HepG2 (cell line): Measurements from ENCODE around the gene BCAS1. TPM values are rescaled to one million over a fixed set of nuclear protein-coding genes. Genes with fewer than 3 reads are reported as not detected.

ENCODE experiments used
- ARID5B ChIP-seq: IDR thresholded peaks from 2 replicates; pipeline ENCODE4 v1.4.0; 2020; ENCODE audit warnings: mild to moderate bottlenecking, missing genetic modification reagents
- CEBPG ChIP-seq: IDR thresholded peaks from 2 replicates; pipeline ENCODE4 v1.6.1; 2016
- CREB1 ChIP-seq, 2 experiments: fragments of 450-650 bp in 1 of 2; IDR thresholded peaks; 2 replicates each; pipeline ENCODE4 v1.6.1; 2016 to 2017; ENCODE audit warnings: control low read depth in 1 of 2, mild to moderate bottlenecking in 1 of 2, missing compliant biosample characterization in 1 of 2, missing genetic modification characterization in 1 of 2
- DPF2 ChIP-seq: sonication (generic); formaldehyde crosslinking; IDR thresholded peaks from 2 replicates; pipeline ENCODE4 v1.4.0; 2020; ENCODE audit warnings: mild to moderate bottlenecking, low read depth, missing genetic modification reagents, borderline replicate concordance
- EP300 ChIP-seq, 3 experiments: sonication (generic) in 1 of 3; formaldehyde crosslinking in 1 of 3; IDR thresholded peaks; 2 replicates each; pipeline versions ENCODE4 v1.5.1 to v1.6.1; 2011 to 2020; ENCODE audit warnings: low read depth in 2 of 3, low read length in 2 of 3, borderline replicate concordance in 1 of 3, improper control_type of control experiment in 1 of 3, mild to moderate bottlenecking in 1 of 3, missing genetic modification reagents in 1 of 3, moderate library complexity in 1 of 3
- GATAD1 ChIP-seq: IDR thresholded peaks from 2 replicates; pipeline ENCODE4 v1.6.1; 2016; ENCODE audit warnings: missing genetic modification reagents, missing compliant biosample characterization
- HMGXB4 ChIP-seq, 2 experiments: sonication (generic) in 1 of 2; formaldehyde crosslinking in 1 of 2; IDR thresholded peaks; 2 replicates each; pipeline versions ENCODE4 v1.4.0 to v1.6.1; 2018 to 2020; ENCODE audit warnings: missing genetic modification reagents in 2 of 2, borderline replicate concordance in 1 of 2, low read depth in 1 of 2, mild to moderate bottlenecking in 1 of 2, missing biosample characterization in 1 of 2
- NFIC ChIP-seq: IDR thresholded peaks from 2 replicates; pipeline ENCODE4 v1.6.1; 2012; ENCODE audit warnings: mild to moderate bottlenecking, low read length, inconsistent platforms
- NR2F2 ChIP-seq: IDR thresholded peaks from 2 replicates; pipeline ENCODE4 v1.6.1; 2012; ENCODE audit warnings: low read depth, inconsistent platforms, borderline replicate concordance
- PATZ1 ChIP-seq: sonication (generic); formaldehyde crosslinking; IDR thresholded peaks from 2 replicates; pipeline ENCODE4 v1.4.0; 2020; ENCODE audit warnings: missing genetic modification reagents
- PITX1 ChIP-seq: sonication (generic); formaldehyde crosslinking; IDR thresholded peaks from 2 replicates; pipeline ENCODE4 v1.5.1; 2020; ENCODE audit warnings: mild to moderate bottlenecking, missing genetic modification reagents
- SETDB1 ChIP-seq: sonication (generic); formaldehyde crosslinking; IDR thresholded peaks from 2 replicates; pipeline ENCODE4 v1.5.1; 2020; ENCODE audit warnings: missing genetic modification reagents, mild to moderate bottlenecking, borderline replicate concordance
- TBX2 ChIP-seq: sonication (generic); formaldehyde crosslinking; IDR thresholded peaks from 2 replicates; pipeline ENCODE4 v1.5.0; 2020; ENCODE audit warnings: missing genetic modification reagents, mild to moderate bottlenecking, borderline replicate concordance
- TBX3 ChIP-seq: fragments of 450-650 bp; IDR thresholded peaks from 2 replicates; pipeline ENCODE4 v1.6.1; 2017; ENCODE audit warnings: antibody characterized with exemption, mild to moderate bottlenecking, inconsistent platforms, borderline replicate concordance
- TEAD3 ChIP-seq: optimal IDR thresholded peaks from 2 replicates; pipeline ENCODE3; 2016; ENCODE audit warnings: borderline replicate concordance
- YEATS4 ChIP-seq: sonication (generic); formaldehyde crosslinking; IDR thresholded peaks from 2 replicates; pipeline ENCODE4 v1.4.0; 2020; ENCODE audit warnings: missing genetic modification reagents, borderline replicate concordance
- ZNF136 ChIP-seq: sonication (generic); formaldehyde crosslinking; IDR thresholded peaks from 2 replicates; pipeline ENCODE4 v1.8.1; 2022; ENCODE audit warnings: low read depth, mild to moderate bottlenecking, moderate library complexity, missing genetic modification reagents
- ZNF143 ChIP-seq: sonication (generic); formaldehyde crosslinking; IDR thresholded peaks from 2 replicates; pipeline ENCODE4 v1.4.0; 2020; ENCODE audit warnings: missing genetic modification reagents
- ZNF292 ChIP-seq: sonication (generic); formaldehyde crosslinking; IDR thresholded peaks from 2 replicates; pipeline ENCODE4 v1.8.1; 2022; ENCODE audit warnings: mild to moderate bottlenecking, low read depth, missing genetic modification reagents, borderline replicate concordance
- ZSCAN25 ChIP-seq: sonication (generic); formaldehyde crosslinking; IDR thresholded peaks from 2 replicates; pipeline ENCODE4 v1.8.0; 2022; ENCODE audit warnings: mild to moderate bottlenecking, missing genetic modification reagents
- polyA plus RNA-seq, 8 experiments: library from polyadenylated mRNA; depleted of rRNA in 3 of 8; stranded (reverse) in 7 of 8; unstranded in 1 of 8; fragments of >200 nt; fragmentation: Illumina TruSeq in 4 of 8; extraction: Trizol in 4 of 8; gene quantifications; 2 replicates each; pipeline versions ENCODE4 v1.2.1 to v1.2.3, GENCODE V29; 2011 to 2016; ENCODE audit warnings: low read depth in 4 of 8, missing spikeins in 1 of 8, mixed read lengths in 1 of 8; ENCODE audit not compliant: insufficient read depth in 1 of 8
- total RNA-seq, 5 experiments: library from RNA; depleted of rRNA; stranded (reverse); fragments of >200 nt; fragmentation: Illumina TruSeq; extraction: Trizol; gene quantifications; 2 replicates each; pipeline ENCODE4 v1.2.3, GENCODE V29; 2016; ENCODE audit warnings: low read depth in 1 of 5

Gene BCAS1
- total and polyA plus RNA-seq, 2 of the 13 experiments (the other 11 are each of a cell fraction or from before 2014, with no cell fraction given), result 0.55 to 0.91 TPM

GRCh38 chr20:53954723-53955658 is 115.4 kb downstream of the BCAS1 start (continued):
- TF ChIP-seq CEBPG (CRISPR knock-in tag) (peak; percentile 50; the same call in 1 of the 2 replicates), TBX3 (peak; percentile 94), SETDB1 (CRISPR knock-in tag) (no peak), EP300 (IDR thresholded peaks at IDR 0.05; ENCODE audit: low read depth in 2 of 2, low read length in 2 of 2) (peak in 1 of 2 experiments; percentile 71; a peak in 2 of 4 replicates), EP300 (CRISPR knock-in tag; IDR thresholded peaks at IDR 0.05; ENCODE audit: borderline replicate concordance) (peak; percentile 61; the same call in 1 of the 2 replicates), PITX1 (CRISPR knock-in tag) (peak; percentile 62), ZSCAN25 (CRISPR knock-in tag) (peak; percentile 27; the same call in 1 of the 2 replicates), ZNF136 (no peak), ZNF143 (CRISPR knock-in tag) (no peak), TBX2 (CRISPR knock-in tag) (peak; percentile 80; the same call in 1 of the 2 replicates), NR2F2 (peak; percentile 62; the same call in 1 of the 2 replicates), DPF2 (CRISPR knock-in tag) (peak; percentile 76), TEAD3 (peak; percentile 72), GATAD1 (0 out of 2 replicates have a peak, but pooled peaks have one; percentile 30), NFIC (peak; percentile 86; the same call in 1 of the 2 replicates), HMGXB4 (CRISPR knock-in tag; IDR thresholded peaks at IDR 0.05; ENCODE audit: borderline replicate concordance in 1 of 2, low read depth in 1 of 2) (no peak), PATZ1 (CRISPR knock-in tag) (peak; percentile 52), CREB1 (IDR thresholded peaks at IDR 0.05) (no peak), CREB1 (CRISPR knock-in tag; IDR thresholded peaks at IDR 0.05) (no peak), ZNF292 (CRISPR knock-in tag) (peak; percentile 76; the same call in 1 of the 2 replicates), ARID5B (peak; percentile 99), YEATS4 (CRISPR knock-in tag) (peak; percentile 38; the same call in 1 of the 2 replicates)
